Spleen (tissue), 11 donors: ENCODE measurements around the gene PDE2A. TPM values are rescaled to one million over a fixed set of nuclear protein-coding genes. Genes with fewer than 3 reads are reported as not detected.

Experiments
- DNase-seq: peaks from one replicate; pipeline ENCODE4 v3.0.0-alpha.2; 2020
- H3K27ac ChIP-seq, 8 donors: fragments of 200-600 bp; sonication (generic) in 7 of 8; 1 replicate in 4 of 8; 2 replicates in 4 of 8; pipeline versions ENCODE4 v1.5.0 to v1.8.0; 2016 to 2021; ENCODE audit warnings: inconsistent platforms in 4 of 8, mild to moderate bottlenecking in 4 of 8, moderate library complexity in 1 of 8
- H3K27me3 ChIP-seq, 7 donors: fragments of 200-600 bp; sonication (generic) in 6 of 7; replicated peaks in 1 of 7; 1 replicate in 4 of 7; 2 replicates in 3 of 7; pipeline versions ENCODE4 v1.5.0 to v1.8.0; 2016 to 2021; ENCODE audit warnings: inconsistent platforms in 3 of 7, mild to moderate bottlenecking in 1 of 7
- H3K36me3 ChIP-seq, 6 donors: fragments of 200-600 bp; sonication (generic) in 5 of 6; 1 replicate in 4 of 6; 2 replicates in 2 of 6; pipeline versions ENCODE4 v1.5.0 to v1.8.0; 2016 to 2021; ENCODE audit warnings: inconsistent platforms in 2 of 6
- H3K4me1 ChIP-seq, 6 donors: fragments of 200-600 bp; sonication (generic) in 5 of 6; 1 replicate in 3 of 6; 2 replicates in 3 of 6; pipeline versions ENCODE4 v1.5.0 to v1.8.0; 2016 to 2021; ENCODE audit warnings: inconsistent platforms in 3 of 6
- H3K4me3 ChIP-seq, 8 donors: fragments of 200-600 bp; sonication (generic) in 7 of 8; 1 replicate in 4 of 8; 2 replicates in 4 of 8; pipeline versions ENCODE4 v1.5.0 to v1.8.0; 2016 to 2021; ENCODE audit warnings: inconsistent platforms in 4 of 8, mild to moderate bottlenecking in 4 of 8, moderate library complexity in 2 of 8
- H3K9me3 ChIP-seq, 8 donors: fragments of 200-600 bp; sonication (generic) in 7 of 8; 1 replicate in 4 of 8; 2 replicates in 4 of 8; pipeline versions ENCODE4 v1.5.0 to v1.8.0; 2016 to 2021; ENCODE audit warnings: inconsistent platforms in 4 of 8
- CTCF ChIP-seq, 11 experiments: fragments of 200-600 bp in 7 of 11; fragments of 450-650 bp in 4 of 11; sonication (generic) in 4 of 11; IDR thresholded peaks in 8 of 11; conservative IDR thresholded peaks in 3 of 11; 1 replicate in 7 of 11; 2 replicates in 4 of 11; pipeline versions ENCODE4 v1.4.0 to v1.8.0; 2016 to 2021; ENCODE audit warnings: antibody characterized with exemption in 11 of 11, inconsistent platforms in 4 of 11, mild to moderate bottlenecking in 1 of 11
- POLR2A ChIP-seq, 3 donors: fragments of 450-650 bp; IDR thresholded peaks; one replicate each; pipeline ENCODE4 v1.5.1; 2017; ENCODE audit warnings: antibody characterized with exemption in 3 of 3, mild to moderate bottlenecking in 1 of 3
- POLR2AphosphoS5 ChIP-seq, 3 donors: sonication (generic); formaldehyde crosslinking; IDR thresholded peaks; one replicate each; pipeline ENCODE4 v1.5.1; 2017; ENCODE audit warnings: antibody characterized with exemption in 3 of 3
- WGBS, 5 donors: extraction: QIAGEN DNeasy Blood & Tissue Kit in 3 of 5; methylation state at CpG; one replicate each; pipeline versions ENCODE4 v1.1.5 to v1.1.7; 2013 to 2018; 5-methylcytosine and 5-hydroxymethylcytosine counted together
- intact Hi-C: fragments of 100-400 bp; cut with DNase I; formaldehyde crosslinking; loops from one replicate; pipeline ENCODE4 v1.15.0; 2023; ENCODE audit warnings: low total_unique reads
- polyA plus RNA-seq, 3 donors: library from polyadenylated mRNA; stranded (reverse); fragments of 200-250 nt; gene quantifications; one replicate each; pipeline ENCODE4 v1.2.1, GENCODE V29; 2013
- total RNA-seq, 7 donors: library from RNA; depleted of rRNA in 3 of 7; stranded (reverse); fragments of >200 nt in 3 of 7; fragmentation: NEBNext Ultra II Directional in 4 of 7; extraction: Animal tissue kit (Norgen Biotek cat#: 25700) in 4 of 7; gene quantifications; one replicate each; pipeline versions ENCODE4 v1.1.0 to v1.2.1, GENCODE V29; 2016 to 2021
- donor health status: healthy with polysubstance abuse.
- donor health status: DM: no; HTN: no; CAD: no; lungs with moderate emphysema.
- donor health status: DM: no; HTN: no; CAD: no.
- donor health status: Bipolar disorder and iron deficiency.
- donor health status: healthy.
- donor health status: DM: no; HTN: no; CAD: no.
- donor health status: DM: yes; HTN: yes; CAD: no.

The PDE2A gene
- total and polyA plus RNA-seq, 10 donors, result 58.2 to 584 (median 333) TPM

DNA sequence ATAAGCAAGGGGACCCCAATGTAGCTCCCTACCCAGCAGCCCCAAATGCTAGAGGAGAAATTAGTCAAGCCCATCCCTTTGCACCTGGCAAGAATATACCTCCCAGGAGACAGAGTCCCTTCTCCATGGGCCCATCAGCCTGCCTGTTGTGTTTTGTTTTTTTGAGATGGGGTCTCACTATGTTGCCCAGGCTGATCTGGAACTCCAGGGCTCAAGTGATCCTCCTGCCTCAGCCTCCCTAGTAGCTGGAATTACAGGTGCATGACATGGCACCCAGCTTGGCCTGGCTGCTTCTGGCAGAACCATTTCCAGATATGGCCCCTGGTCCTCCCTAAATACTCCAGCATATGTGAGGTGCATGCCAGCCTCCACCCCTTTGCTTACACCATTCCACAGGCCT is 22.1 kb downstream of the PDE2A start:
- DNase-seq, result no peak
- Histone ChIP-seq H3K27me3 (peaks cover 0 to 13% (median 0%) of the 10 kb centered on the region in 7 donors), H3K27ac (no peak overlapping the region), H3K4me3 (no peak overlapping the region), H3K36me3 (no peaks in the 10 kb centered on the region), H3K9me3 (no peaks in the 10 kb centered on the region), H3K4me1 (peaks cover 0 to 5% (median 0%) of the 10 kb centered on the region in 6 donors)
- TF ChIP-seq POLR2A (IDR thresholded peaks at IDR 0.05), result no peak
- no peak for TF ChIP-seq CTCF (IDR thresholded peaks at IDR 0.05 in 8 of 11, conservative IDR thresholded peaks at IDR 0.05 in 3 of 11)
- no peak for TF ChIP-seq POLR2AphosphoS5 (IDR thresholded peaks at IDR 0.05)
- intact Hi-C loops, result no loop called here

- TF ChIP-seq CTCF (IDR thresholded peaks at IDR 0.05 in 8 of 11, conservative IDR thresholded peaks at IDR 0.05 in 3 of 11) (no peak), POLR2AphosphoS5 (IDR thresholded peaks at IDR 0.05) (no peak), POLR2A (IDR thresholded peaks at IDR 0.05) (no peak)
- Histone ChIP-seq H3K27me3 (peaks cover 0 to 3% (median 0%) of the 10 kb centered on the region in 7 donors), H3K36me3 (no peaks in the 10 kb centered on the region), H3K9me3 (no peaks in the 10 kb centered on the region), H3K27ac (no peak overlapping the region), H3K4me3 (no peak overlapping the region), H3K4me1 (peaks cover 0 to 5% (median 0%) of the 10 kb centered on the region in 6 donors)
- intact Hi-C loops, result no loop called here
- no peak for DNase-seq
- WGBS, 5 donors, result 70 to 76% (median 73%) methylated on average over 4 to 5 of the region's 5 CpGs
Observed at GRCh38 chr11:72649215-72649976, 24.8 kb downstream of the PDE2A start.

GRCh38 chr11:72648384-72649136 is 25.7 kb downstream of the PDE2A start:
- WGBS, 5 donors, result 80 to 89% (median 87%) methylated on average over 7 of the region's 7 CpGs
- Histone ChIP-seq H3K4me1 (peaks cover 0 to 5% (median under 1%) of the 10 kb centered on the region in 6 donors), H3K4me3 (no peak overlapping the region), H3K36me3 (no peaks in the 10 kb centered on the region), H3K9me3 (no peaks in the 10 kb centered on the region), H3K27me3 (peaks cover 0 to 5% (median 0%) of the 10 kb centered on the region in 7 donors), H3K27ac (no peak overlapping the region)
- intact Hi-C loops, result no loop called here
- TF ChIP-seq POLR2A (IDR thresholded peaks at IDR 0.05), result no peak
- no peak for TF ChIP-seq CTCF (IDR thresholded peaks at IDR 0.05 in 8 of 11, conservative IDR thresholded peaks at IDR 0.05 in 3 of 11)
- DNase-seq, result no peak

GRCh38 chr11:72647882-72648281 is 26.3 kb downstream of the PDE2A start:
- Histone ChIP-seq H3K27me3 (peaks cover 0 to 11% (median 0%) of the 10 kb centered on the region in 7 donors), H3K9me3 (no peaks in the 10 kb centered on the region), H3K36me3 (no peaks in the 10 kb centered on the region), H3K4me1 (peaks cover 0 to 8% (median 7%) of the 10 kb centered on the region in 6 donors), H3K4me3 (no peak overlapping the region), H3K27ac (no peak overlapping the region)
- WGBS, 5 donors, result 85 to 96% (median 91%) methylated on average over 4 of the region's 4 CpGs
- intact Hi-C loops, result no loop called here
- no peak for DNase-seq
- no peak for TF ChIP-seq POLR2A (IDR thresholded peaks at IDR 0.05)
- TF ChIP-seq POLR2AphosphoS5 (IDR thresholded peaks at IDR 0.05), result no peak
- TF ChIP-seq CTCF (IDR thresholded peaks at IDR 0.05 in 8 of 11, conservative IDR thresholded peaks at IDR 0.05 in 3 of 11), result no peak
